Measurements from ENCODE around the gene TOP3B. TPM values are rescaled to one million over a fixed set of nuclear protein-coding genes. Genes with fewer than 3 reads are reported as not detected.

Gene TOP3B
- total RNA-seq, 1 donor from 2014 or later: 24.8 TPM

GRCh38 chr22:21923163-21923561, 59.4 kb downstream of the TOP3B start:
- no peak for TF ChIP-seq CTCF (IDR thresholded peaks at IDR 0.05)
- H3K27ac ChIP-seq: no peak overlapping the region
- no peaks in the 10 kb centered on the region for H3K9me3 ChIP-seq
- no peaks in the 10 kb centered on the region for H3K27me3 ChIP-seq
- H3K36me3 ChIP-seq: peaks cover 13% of the 10 kb centered on the region
- no peak for ATAC-seq
- intact Hi-C loops (cut with DNase I): no loop called here
- no peak overlapping the region for H3K4me3 ChIP-seq
- no peak for DNase-seq
- no peaks in the 10 kb centered on the region for H3K4me1 ChIP-seq

GRCh38 chr22:21922370-21923162, 60.0 kb downstream of the TOP3B start:
- Histone ChIP-seq H3K9me3 (no peaks in the 10 kb centered on the region), H3K36me3 (peaks cover 13% of the 10 kb centered on the region), H3K4me1 (no peaks in the 10 kb centered on the region), H3K27me3 (no peaks in the 10 kb centered on the region), H3K27ac (no peak overlapping the region), H3K4me3 (no peak overlapping the region)
- TF ChIP-seq CTCF (IDR thresholded peaks at IDR 0.05): no peak
- ATAC-seq (no peak), DNase-seq (no peak)
- intact Hi-C loops (cut with DNase I): no loop called here

- no peak overlapping the region for H3K27ac ChIP-seq
- DNase-seq: no peak
- H3K9me3 ChIP-seq: no peaks in the 10 kb centered on the region
- H3K27me3 ChIP-seq: no peaks in the 10 kb centered on the region
- ATAC-seq: no peak
- no peaks in the 10 kb centered on the region for H3K4me1 ChIP-seq
- H3K36me3 ChIP-seq: peaks cover 10% of the 10 kb centered on the region
- intact Hi-C loops (cut with DNase I): no loop called here
- TF ChIP-seq CTCF (IDR thresholded peaks at IDR 0.05): no peak
- H3K4me3 ChIP-seq: no peak overlapping the region
Measured at GRCh38 chr22:21921729-21922128, 60.9 kb downstream of the TOP3B start.

- Histone ChIP-seq H3K4me3 (no peak overlapping the region), H3K36me3 (peaks cover 7% of the 10 kb centered on the region), H3K4me1 (no peaks in the 10 kb centered on the region), H3K9me3 (no peaks in the 10 kb centered on the region), H3K27me3 (no peaks in the 10 kb centered on the region), H3K27ac (no peak overlapping the region)
- TF ChIP-seq CTCF (IDR thresholded peaks at IDR 0.05): no peak
- intact Hi-C loops (cut with DNase I): no loop called here
- DNase-seq: no peak
- no peak for ATAC-seq
Measured at GRCh38 chr22:21921184-21921721, 61.3 kb downstream of the TOP3B start.

GRCh38 chr22:21920341-21921183, 62.0 kb downstream of the TOP3B start:
- peaks cover 7% of the 10 kb centered on the region for H3K36me3 ChIP-seq
- DNase-seq: no peak
- no peak overlapping the region for H3K27ac ChIP-seq

More at GRCh38 chr22:21920341-21921183, 62.0 kb downstream of the TOP3B start:
- TF ChIP-seq CTCF (IDR thresholded peaks at IDR 0.05): no peak
- Histone ChIP-seq H3K4me1 (no peaks in the 10 kb centered on the region), H3K4me3 (no peak overlapping the region), H3K9me3 (no peaks in the 10 kb centered on the region), H3K27me3 (no peaks in the 10 kb centered on the region)
- intact Hi-C loops (cut with DNase I): no loop called here
- no peak for ATAC-seq

Measured in upper lobe of right lung (tissue), 1 donor.